Activated T-cell treated with anti-CD3 and anti-CD28 coated beads for 24 hours (primary cell): Measurements from ENCODE around the gene C4orf54.

Source experiments
- DNase-seq: peaks from one replicate; pipeline ENCODE4 v3.0.0-alpha.2; 2020; ENCODE audit warnings: low read depth

The C4orf54 gene

GRCh38 chr4:99651811-99652485, 5.7 kb downstream of the C4orf54 start:
- no peak for DNase-seq

DNA sequence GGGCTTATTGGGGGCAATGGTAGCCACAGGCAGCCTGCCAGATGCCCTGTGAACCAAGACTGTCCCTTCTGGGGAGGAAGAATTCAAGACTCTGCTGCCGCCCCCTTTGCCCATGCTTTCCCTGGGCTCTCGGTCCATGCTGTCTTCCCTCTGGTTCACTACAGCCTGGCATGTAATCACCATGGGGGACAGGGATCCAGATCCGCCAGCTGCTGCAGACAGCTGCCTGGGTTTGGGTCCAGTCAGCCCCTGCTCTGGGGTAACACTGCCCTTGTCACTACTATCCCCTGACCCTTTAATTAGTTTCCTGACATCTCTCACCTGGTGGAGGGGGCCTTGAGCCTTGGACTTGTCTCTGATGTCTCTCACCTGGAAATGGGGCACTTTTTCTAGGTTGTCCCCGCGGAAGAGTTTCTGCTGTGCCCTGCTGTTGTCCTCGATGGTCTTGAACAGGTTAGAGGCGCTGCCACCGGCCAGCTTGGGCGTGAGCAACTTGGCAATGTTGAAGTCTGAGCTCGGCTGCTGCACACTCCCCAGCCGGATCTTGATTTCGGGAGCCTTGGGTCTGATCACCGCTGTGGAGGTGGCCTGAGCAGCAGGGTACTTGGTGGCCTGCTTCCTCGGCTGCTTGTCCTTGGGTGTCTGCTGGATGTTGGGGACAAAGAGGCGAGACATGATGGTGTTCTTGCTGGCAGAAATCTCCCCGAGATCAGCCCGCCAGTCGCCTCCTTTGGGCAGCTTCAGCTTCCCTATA, 6.4 kb downstream of the C4orf54 start:
- DNase-seq, result no peak

- no peak for DNase-seq
Observed at GRCh38 chr4:99649778-99650177, 7.8 kb downstream of the C4orf54 start.

DNA sequence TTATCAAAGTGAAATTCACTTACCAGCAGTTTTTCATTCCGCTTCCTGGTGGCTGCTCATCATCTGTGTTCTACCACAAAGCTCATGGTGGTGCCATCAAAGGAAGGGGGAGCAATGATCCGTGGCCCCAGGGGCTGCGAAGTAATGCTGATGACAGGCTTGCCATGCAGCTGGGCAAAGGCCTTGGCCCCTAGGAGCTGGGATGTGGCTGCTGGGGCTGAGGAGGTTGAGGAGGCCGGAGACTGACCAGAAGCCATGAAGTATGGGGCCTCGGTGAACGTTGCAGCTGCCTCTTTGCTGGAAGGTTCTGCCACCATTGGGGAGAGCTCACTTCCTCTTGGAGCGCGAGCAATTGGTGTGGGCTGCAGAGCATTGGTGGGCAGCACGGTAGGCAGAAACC, 8.4 kb downstream of the C4orf54 start:
- no peak for DNase-seq

GRCh38 chr4:99648321-99648720, 9.3 kb downstream of the C4orf54 start:
- no peak for DNase-seq

DNA sequence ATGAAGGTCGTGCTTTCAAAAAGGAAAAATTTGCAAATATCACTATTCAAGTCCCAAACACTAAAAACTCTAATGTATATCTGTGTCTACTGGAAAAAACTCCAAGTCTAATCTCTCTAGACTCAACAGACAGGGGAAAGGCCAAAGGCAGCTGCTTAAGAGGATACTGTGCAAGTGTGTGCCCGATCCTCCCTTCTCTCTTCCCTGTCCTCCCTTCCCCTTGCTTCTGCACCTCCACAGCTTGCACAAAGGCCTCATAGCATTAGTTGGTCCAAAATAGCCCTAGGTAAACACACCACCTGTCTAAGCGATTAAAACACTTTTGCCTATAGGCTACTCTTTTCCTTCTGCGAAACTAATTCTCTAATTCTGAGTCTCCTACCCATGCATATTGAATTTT, 10.6 kb downstream of the C4orf54 start:
- no peak for DNase-seq

DNA sequence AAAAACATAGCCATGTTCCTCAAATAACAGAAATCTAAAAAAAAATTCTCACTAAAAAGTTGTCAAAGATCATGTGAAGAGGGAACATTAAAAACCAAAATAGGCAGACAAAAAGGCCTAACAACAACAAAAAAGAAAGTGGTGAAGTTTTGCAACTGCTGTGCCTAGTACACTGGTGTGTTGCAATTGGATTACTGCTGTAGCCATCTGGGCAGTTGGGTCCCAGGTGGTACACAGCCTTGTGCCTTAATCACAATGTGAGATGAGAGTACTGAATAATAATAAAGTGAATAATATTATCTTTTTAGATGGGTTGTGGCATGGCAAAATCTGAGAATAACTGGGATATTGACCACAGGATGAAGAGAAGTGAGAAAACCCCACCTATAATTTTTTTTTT, 12.0 kb downstream of the C4orf54 start:
- no peak for DNase-seq

DNA sequence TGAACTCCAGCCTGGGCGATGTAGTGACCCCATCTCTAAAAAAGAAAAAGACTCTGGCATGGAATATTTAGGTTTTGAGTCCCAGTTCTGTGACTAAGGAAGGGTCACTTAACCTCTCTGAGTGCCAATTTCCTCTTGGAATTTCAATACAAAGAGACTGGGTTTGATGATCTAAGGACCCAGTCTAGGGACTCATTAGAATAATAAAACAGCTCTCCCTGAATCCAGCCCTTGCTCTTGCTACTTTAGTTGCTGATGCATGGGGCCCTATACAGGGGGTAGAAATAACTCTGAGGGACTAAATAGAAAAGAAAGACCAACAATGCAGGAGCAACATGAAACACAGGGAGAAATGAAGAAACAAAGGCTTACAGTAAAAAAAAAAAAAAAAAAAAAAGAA, 12.6 kb downstream of the C4orf54 start:
- DNase-seq, result no peak

GRCh38 chr4:99644453-99644852, 13.2 kb downstream of the C4orf54 start:
- no peak for DNase-seq

- DNase-seq, result no peak
Observed at GRCh38 chr4:99642725-99643489, 14.7 kb downstream of the C4orf54 start.

GRCh38 chr4:99640676-99641075, 17.0 kb downstream of the C4orf54 start:
- no peak for DNase-seq

- no peak for DNase-seq
Observed at GRCh38 chr4:99637174-99637573, 20.5 kb downstream of the C4orf54 start.

GRCh38 chr4:99636422-99636821, 21.2 kb downstream of the C4orf54 start:
- no peak for DNase-seq

DNA sequence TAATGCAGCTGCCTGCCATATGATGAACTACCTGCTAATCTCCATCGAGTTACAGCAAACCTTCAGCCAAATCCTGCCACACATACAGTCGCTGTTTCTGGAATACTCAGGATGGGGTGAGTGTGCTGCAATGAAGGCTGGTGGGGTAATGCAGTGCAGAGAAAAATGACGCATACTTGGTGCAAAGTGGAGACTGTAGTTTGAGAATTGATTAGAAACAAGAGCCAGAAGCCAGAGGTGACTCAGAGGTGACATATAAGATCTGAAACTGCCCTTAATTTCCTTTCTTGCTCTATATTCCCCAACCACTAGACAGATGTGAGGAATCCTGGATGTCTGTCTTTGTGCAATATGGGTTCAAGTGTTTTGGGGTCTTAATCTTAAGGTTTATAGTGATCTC, 22.0 kb downstream of the C4orf54 start:
- DNase-seq, result no peak

DNA sequence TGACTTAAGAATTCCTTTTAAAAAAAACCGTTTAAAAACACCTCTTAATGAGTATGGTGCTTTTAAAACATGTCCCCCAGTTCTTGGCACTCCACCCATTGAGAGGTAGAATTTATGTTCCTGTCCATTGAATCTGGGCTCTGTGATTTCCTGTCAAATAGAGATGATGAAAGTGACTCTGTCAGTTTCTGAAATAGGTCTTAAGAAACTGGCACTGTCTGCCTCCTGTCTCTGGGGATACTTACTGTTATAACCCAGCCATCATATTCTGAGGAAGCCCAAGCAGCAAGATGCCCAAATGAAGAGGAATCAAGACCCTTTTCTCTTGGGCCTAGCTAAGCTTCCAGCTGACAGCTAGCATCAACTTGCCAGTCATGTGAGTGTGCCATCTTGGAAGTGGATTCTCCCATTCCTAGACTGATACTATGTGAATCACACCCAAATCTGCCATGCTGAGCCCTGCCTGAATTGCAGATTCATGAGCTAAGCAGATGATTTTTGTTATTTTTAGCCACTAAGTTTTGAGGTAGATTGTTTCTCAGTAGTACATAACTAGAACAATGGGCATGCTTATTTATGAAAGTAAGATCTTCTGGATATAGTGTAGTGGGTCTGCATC, 22.8 kb downstream of the C4orf54 start:
- no peak for DNase-seq

GRCh38 chr4:99633772-99634171, 23.9 kb downstream of the C4orf54 start:
- no peak for DNase-seq

DNA sequence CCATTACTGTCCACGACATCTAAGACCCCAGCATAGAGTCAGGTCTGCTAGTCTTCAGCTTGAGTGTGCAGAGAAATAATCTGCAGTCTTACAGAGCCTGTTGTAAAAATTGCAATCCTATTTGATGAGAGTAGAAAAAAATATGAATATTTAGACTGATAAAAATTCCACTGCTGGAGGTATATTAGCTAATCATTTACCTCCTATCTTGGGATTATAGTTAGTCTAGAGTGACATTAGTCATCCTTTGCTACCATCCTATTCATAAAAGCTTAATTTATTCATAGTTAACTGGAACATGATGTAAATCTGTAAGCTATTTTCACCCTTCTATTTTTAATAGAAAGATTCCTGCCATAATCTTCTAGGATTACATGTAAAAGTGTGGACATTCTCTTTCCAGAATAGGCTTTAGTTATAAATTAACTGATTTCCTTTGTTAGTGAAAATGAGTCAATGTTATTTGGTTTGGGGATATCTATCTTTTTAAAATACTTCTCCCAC, 26.7 kb downstream of the C4orf54 start:
- no peak for DNase-seq

DNA sequence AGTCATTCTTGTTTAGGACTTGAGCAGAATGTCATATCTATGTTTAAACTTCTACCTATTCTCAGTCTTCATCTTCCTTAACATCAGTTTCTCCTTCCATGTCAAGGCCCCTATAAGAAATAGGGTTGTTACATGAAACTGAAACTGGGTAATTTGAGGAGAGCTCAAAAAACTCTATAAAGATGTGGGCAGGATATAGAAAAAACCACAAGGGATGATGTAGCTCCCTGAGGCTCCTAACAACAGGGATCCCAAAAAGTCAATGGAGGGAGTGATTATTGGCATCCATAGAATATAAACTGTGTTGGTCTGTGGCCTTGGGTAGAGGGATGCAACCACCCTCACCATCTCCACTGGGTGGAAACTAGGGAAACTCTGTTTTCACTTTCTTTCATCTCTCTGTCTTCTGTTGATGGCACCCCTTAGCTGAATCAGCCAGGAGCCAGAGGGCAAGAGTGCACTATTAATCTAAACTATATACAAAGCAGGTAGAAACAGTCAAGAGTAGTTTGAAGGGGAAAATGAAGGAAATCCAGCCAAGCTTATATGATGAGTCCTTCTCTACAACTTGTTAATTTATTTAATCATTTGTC, 27.6 kb downstream of the C4orf54 start:
- DNase-seq, result no peak

DNA sequence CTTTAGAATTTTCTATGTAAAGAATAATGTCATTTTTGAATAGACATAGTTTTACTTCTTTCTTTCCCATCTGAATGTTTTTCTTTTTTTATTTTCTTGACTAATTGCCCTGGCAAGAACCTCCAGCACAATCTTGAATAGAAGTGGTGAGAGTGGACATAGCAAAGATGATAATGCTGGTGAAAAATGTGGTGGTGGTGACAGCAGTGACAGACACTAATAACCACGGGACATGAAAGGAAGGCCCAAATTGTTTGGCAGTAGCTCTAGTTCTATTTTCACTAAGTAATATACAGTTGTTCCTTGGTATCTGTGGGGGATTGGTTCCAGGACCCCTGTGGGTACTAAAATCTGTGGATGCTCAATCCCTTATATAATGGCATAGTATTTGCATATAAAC, 29.6 kb downstream of the C4orf54 start:
- no peak for DNase-seq

DNA sequence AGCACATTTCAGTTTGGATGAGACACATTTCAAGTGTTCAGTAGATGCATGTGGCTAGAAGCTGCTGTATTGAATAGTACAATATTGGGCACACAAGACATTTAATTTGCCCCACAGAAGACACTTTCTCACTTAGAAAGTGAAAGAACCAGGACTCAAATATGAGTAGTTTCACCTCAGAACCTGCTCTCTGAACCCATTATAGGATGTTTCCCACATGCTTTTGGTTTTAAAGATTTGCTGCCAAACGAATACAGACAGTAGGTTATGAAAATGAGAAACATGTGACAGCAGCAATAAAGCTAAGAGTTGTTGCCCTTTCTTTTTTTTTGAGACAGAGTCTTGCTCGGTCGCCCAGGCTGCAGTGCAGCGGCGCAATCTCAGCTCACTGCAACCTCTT, 32.3 kb downstream of the C4orf54 start:
- DNase-seq, result no peak

GRCh38 chr4:99624141-99624719, 33.4 kb downstream of the C4orf54 start:
- no peak for DNase-seq

DNA sequence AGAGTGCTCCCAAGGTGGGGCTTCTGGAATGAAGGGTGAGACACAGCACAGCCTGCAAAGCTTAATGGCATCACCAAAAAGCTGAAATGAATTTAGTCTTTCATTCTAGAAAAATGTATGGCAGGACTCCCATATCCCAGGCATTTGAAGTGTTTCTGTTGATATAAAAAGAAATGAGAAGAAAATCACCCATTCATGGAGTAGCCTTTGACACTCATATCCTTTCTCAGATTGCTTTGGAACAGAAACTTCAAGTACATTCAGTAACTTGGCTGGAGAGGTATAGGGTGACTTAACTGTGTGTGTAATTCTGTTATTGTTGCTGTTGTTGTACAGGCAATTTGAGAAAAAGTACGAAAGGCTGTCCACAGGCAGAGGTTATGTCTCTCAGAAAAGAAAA, 35.3 kb downstream of the C4orf54 start:
- no peak for DNase-seq
